ENCODE data around the gene RCAN3.
"Not testable (repeated sequence)": the region's sequence is repeated elsewhere in the genome, so short reads cannot be mapped to it uniquely, and the experiment has no call there.

RCAN3 gene

GRCh38 chr1:24541711-24542346 lies 39.2 kb downstream of the RCAN3 start:
- H3K9me3 Mint-ChIP-seq = no peaks in the 10 kb centered on the region
- no peak overlapping the region for H3K4me3 Mint-ChIP-seq

GRCh38 chr1:24544239-24544638 lies 41.6 kb downstream of the RCAN3 start:
- Mint-ChIP-seq H3K9me3 (no peaks in the 10 kb centered on the region), H3K27me3 (ENCODE audit: low read depth) (peaks cover 22% of the 10 kb centered on the region), H3K27ac (no peak overlapping the region), H3K4me1 (ENCODE audit: low read depth) (peaks cover 31% of the 10 kb centered on the region), H3K4me3 (no peak overlapping the region), H3K36me3 (ENCODE audit: low read depth) (peaks cover 10% of the 10 kb centered on the region)

More at GRCh38 chr1:24541711-24542346, 39.2 kb downstream of the RCAN3 start:
- Mint-ChIP-seq H3K27me3 (ENCODE audit: low read depth) (peaks cover 8% of the 10 kb centered on the region), H3K36me3 (ENCODE audit: low read depth) (peaks cover 20% of the 10 kb centered on the region), H3K27ac (no peak overlapping the region), H3K4me1 (ENCODE audit: low read depth) (peaks cover 39% of the 10 kb centered on the region)

- Mint-ChIP-seq H3K27me3 (ENCODE audit: low read depth) (peaks cover 32% of the 10 kb centered on the region), H3K4me1 (ENCODE audit: low read depth) (peaks cover 22% of the 10 kb centered on the region), H3K36me3 (ENCODE audit: low read depth) (peaks cover 1% of the 10 kb centered on the region), H3K27ac (no peak overlapping the region), H3K9me3 (no peaks in the 10 kb centered on the region), H3K4me3 (no peak overlapping the region)
Measured at GRCh38 chr1:24545662-24546061, 43.0 kb downstream of the RCAN3 start.

GRCh38 chr1:24547195-24547594 lies 44.6 kb downstream of the RCAN3 start:
- Mint-ChIP-seq H3K36me3 (ENCODE audit: low read depth) (no peaks in the 10 kb centered on the region), H3K4me3 (no peak overlapping the region), H3K9me3 (no peaks in the 10 kb centered on the region), H3K4me1 (ENCODE audit: low read depth) (peaks cover 9% of the 10 kb centered on the region), H3K27me3 (ENCODE audit: low read depth) (peaks cover 40% of the 10 kb centered on the region), H3K27ac (no peak overlapping the region)

- Mint-ChIP-seq H3K27me3 (ENCODE audit: low read depth) (peaks cover 44% of the 10 kb centered on the region), H3K4me1 (ENCODE audit: low read depth) (peaks cover 9% of the 10 kb centered on the region), H3K27ac (no peak overlapping the region), H3K36me3 (ENCODE audit: low read depth) (no peaks in the 10 kb centered on the region), H3K9me3 (no peaks in the 10 kb centered on the region), H3K4me3 (no peak overlapping the region)
Measured at GRCh38 chr1:24548070-24548469, 45.4 kb downstream of the RCAN3 start.

GRCh38 chr1:24549210-24549609 lies 46.6 kb downstream of the RCAN3 start:
- H3K9me3 Mint-ChIP-seq; H3K36me3 Mint-ChIP-seq (ENCODE audit: low read depth); H3K4me3 Mint-ChIP-seq; H3K27ac Mint-ChIP-seq; H3K4me1 Mint-ChIP-seq (ENCODE audit: low read depth): not testable (repeated sequence)
- peaks cover 54% of the 10 kb centered on the region for H3K27me3 Mint-ChIP-seq (ENCODE audit: low read depth)

- H3K36me3 Mint-ChIP-seq (ENCODE audit: low read depth) = no peaks in the 10 kb centered on the region
- H3K9me3 Mint-ChIP-seq = no peaks in the 10 kb centered on the region
- peaks cover 65% of the 10 kb centered on the region for H3K27me3 Mint-ChIP-seq (ENCODE audit: low read depth)
- H3K27ac Mint-ChIP-seq = no peak overlapping the region
- no peak overlapping the region for H3K4me3 Mint-ChIP-seq
- peaks cover 4% of the 10 kb centered on the region for H3K4me1 Mint-ChIP-seq (ENCODE audit: low read depth)
Measured at GRCh38 chr1:24551290-24551959, 48.8 kb downstream of the RCAN3 start.

GRCh38 chr1:24551960-24552571 lies 49.4 kb downstream of the RCAN3 start:
- Mint-ChIP-seq H3K4me3 (no peak overlapping the region), H3K36me3 (ENCODE audit: low read depth) (no peaks in the 10 kb centered on the region), H3K27ac (no peak overlapping the region), H3K9me3 (no peaks in the 10 kb centered on the region), H3K4me1 (ENCODE audit: low read depth) (peaks cover 4% of the 10 kb centered on the region), H3K27me3 (ENCODE audit: low read depth) (peaks cover 71% of the 10 kb centered on the region)

GRCh38 chr1:24553931-24554330 lies 51.3 kb downstream of the RCAN3 start:
- H3K27me3 Mint-ChIP-seq (ENCODE audit: low read depth) = peaks cover 74% of the 10 kb centered on the region
- no peaks in the 10 kb centered on the region for H3K9me3 Mint-ChIP-seq
- H3K4me3 Mint-ChIP-seq = no peak overlapping the region
- H3K27ac Mint-ChIP-seq = no peak overlapping the region
- peaks cover 5% of the 10 kb centered on the region for H3K4me1 Mint-ChIP-seq (ENCODE audit: low read depth)
- H3K36me3 Mint-ChIP-seq (ENCODE audit: low read depth) = no peaks in the 10 kb centered on the region

GRCh38 chr1:24554714-24555113 lies 52.1 kb downstream of the RCAN3 start:
- Mint-ChIP-seq H3K36me3 (ENCODE audit: low read depth) (no peaks in the 10 kb centered on the region), H3K4me3 (no peak overlapping the region), H3K27me3 (ENCODE audit: low read depth) (peaks cover 70% of the 10 kb centered on the region), H3K9me3 (no peaks in the 10 kb centered on the region), H3K4me1 (ENCODE audit: low read depth) (peaks cover 5% of the 10 kb centered on the region), H3K27ac (no peak overlapping the region)

GRCh38 chr1:24555591-24556413 lies 53.2 kb downstream of the RCAN3 start, which contains the start of gene NCMAP:
Gene NCMAP, plus strand, starts transcription at chr1:24556087. Its CDS starts 39,344 bp downstream, at chr1:24595431.
- H3K27ac Mint-ChIP-seq = no peak within 1 kb of the TSS
- peak within 1 kb of the TSS; percentile 2 for H3K4me3 Mint-ChIP-seq
- H3K36me3 Mint-ChIP-seq (ENCODE audit: low read depth) = no peaks in the 10 kb centered on the region
- peaks cover 66% of the 10 kb centered on the region for H3K27me3 Mint-ChIP-seq (ENCODE audit: low read depth)
- no peaks in the 10 kb centered on the region for H3K9me3 Mint-ChIP-seq
- peaks cover 5% of the 10 kb centered on the region for H3K4me1 Mint-ChIP-seq (ENCODE audit: low read depth)

GRCh38 chr1:24556414-24556795 lies 53.8 kb downstream of the RCAN3 start:
- H3K9me3 Mint-ChIP-seq = no peaks in the 10 kb centered on the region
- no peaks in the 10 kb centered on the region for H3K36me3 Mint-ChIP-seq (ENCODE audit: low read depth)
- peaks cover 60% of the 10 kb centered on the region for H3K27me3 Mint-ChIP-seq (ENCODE audit: low read depth)
- no peak overlapping the region for H3K4me3 Mint-ChIP-seq
- H3K27ac Mint-ChIP-seq = no peak overlapping the region
- H3K4me1 Mint-ChIP-seq (ENCODE audit: low read depth) = peaks cover 5% of the 10 kb centered on the region

- peaks cover 5% of the 10 kb centered on the region for H3K4me1 Mint-ChIP-seq (ENCODE audit: low read depth)
- H3K4me3 Mint-ChIP-seq = no peak overlapping the region
- H3K9me3 Mint-ChIP-seq = no peaks in the 10 kb centered on the region
- peaks cover 57% of the 10 kb centered on the region for H3K27me3 Mint-ChIP-seq (ENCODE audit: low read depth)
- no peaks in the 10 kb centered on the region for H3K36me3 Mint-ChIP-seq (ENCODE audit: low read depth)
- no peak overlapping the region for H3K27ac Mint-ChIP-seq
Measured at GRCh38 chr1:24557220-24557619, 54.6 kb downstream of the RCAN3 start.

GRCh38 chr1:24557711-24558131 lies 55.1 kb downstream of the RCAN3 start:
- no peaks in the 10 kb centered on the region for H3K9me3 Mint-ChIP-seq
- no peak overlapping the region for H3K27ac Mint-ChIP-seq
- H3K4me1 Mint-ChIP-seq (ENCODE audit: low read depth) = peaks cover 5% of the 10 kb centered on the region
- no peak overlapping the region for H3K4me3 Mint-ChIP-seq
- no peaks in the 10 kb centered on the region for H3K36me3 Mint-ChIP-seq (ENCODE audit: low read depth)
- peaks cover 56% of the 10 kb centered on the region for H3K27me3 Mint-ChIP-seq (ENCODE audit: low read depth)

Data from T-helper 1 cell treated with Interleukin-12 subunit alpha and Interleukin-12 subunit beta and Interleukin-4 antibody, amounts not matched to agents 30 μg/mL and 1 μg/mL, for 36 hours (primary cell).